Thyroid gland (tissue), 4 donors: ENCODE measurements around the gene RIPOR2. TPM values are rescaled to one million over a fixed set of nuclear protein-coding genes. Genes with fewer than 3 reads are reported as not detected.

ENCODE experiments used
- DNase-seq, 2 donors: peaks; one replicate each; pipeline ENCODE4 v3.0.0-alpha.2; 2019
- H3K27ac ChIP-seq, 3 donors: fragments of 200-600 bp; sonication (generic); 1 replicate in 2 of 3; 2 replicates in 1 of 3; pipeline ENCODE4 v1.5.1; 2016 to 2019; ENCODE audit warnings: mild to moderate bottlenecking in 1 of 3, moderate library complexity in 1 of 3
- H3K27me3 ChIP-seq: fragments of 200-600 bp; sonication (generic); one replicate; pipeline ENCODE4 v1.5.1; 2019
- H3K36me3 ChIP-seq, 2 donors: fragments of 200-600 bp; sonication (generic); one replicate each; pipeline ENCODE4 v1.5.1; 2016 to 2019
- H3K4me1 ChIP-seq, 2 donors: fragments of 200-600 bp; sonication (generic); one replicate each; pipeline ENCODE4 v1.5.1; 2017 to 2019
- H3K4me3 ChIP-seq, 3 donors: fragments of 200-600 bp; sonication (generic); replicated peaks in 1 of 3; 1 replicate in 2 of 3; 2 replicates in 1 of 3; pipeline ENCODE4 v1.5.1; 2016; ENCODE audit warnings: mild to moderate bottlenecking in 1 of 3
- H3K9me3 ChIP-seq: fragments of 200-600 bp; sonication (generic); one replicate; pipeline ENCODE4 v1.5.1; 2017
- POLR2A ChIP-seq, 2 donors: fragments of 450-650 bp; IDR thresholded peaks; one replicate each; pipeline ENCODE4 v1.6.1; 2017; ENCODE audit warnings: antibody characterized with exemption in 2 of 2, mild to moderate bottlenecking in 2 of 2, moderate library complexity in 1 of 2
- WGBS, 2 donors: methylation state at CpG; one replicate each; pipeline ENCODE4 v1.1.5; 2017; 5-methylcytosine and 5-hydroxymethylcytosine counted together
- intact Hi-C: fragments of 100-400 bp; cut with DNase I; formaldehyde crosslinking; loops from one replicate; pipeline ENCODE4 v1.15.1; 2023
- total RNA-seq, 4 donors: library from RNA; depleted of rRNA; stranded (reverse); fragments of >200 nt; gene quantifications; one replicate each; pipeline ENCODE4 v1.2.3, GENCODE V29; 2016
- TF ChIP-seq, protein P1 (sequence below), 6 experiments: fragments of 200-600 bp in 3 of 6; fragments of 450-650 bp in 3 of 6; sonication (generic) in 3 of 6; IDR thresholded peaks; one replicate each; pipeline ENCODE4 v1.5.1; 2016 to 2019; ENCODE audit warnings: antibody characterized with exemption in 6 of 6, mild to moderate bottlenecking in 2 of 6, inconsistent platforms in 1 of 6, moderate library complexity in 1 of 6

Gene RIPOR2
- total RNA-seq, 4 donors from 2014 or later: 3.1 to 13.0 (median 8.4) TPM

DNA sequence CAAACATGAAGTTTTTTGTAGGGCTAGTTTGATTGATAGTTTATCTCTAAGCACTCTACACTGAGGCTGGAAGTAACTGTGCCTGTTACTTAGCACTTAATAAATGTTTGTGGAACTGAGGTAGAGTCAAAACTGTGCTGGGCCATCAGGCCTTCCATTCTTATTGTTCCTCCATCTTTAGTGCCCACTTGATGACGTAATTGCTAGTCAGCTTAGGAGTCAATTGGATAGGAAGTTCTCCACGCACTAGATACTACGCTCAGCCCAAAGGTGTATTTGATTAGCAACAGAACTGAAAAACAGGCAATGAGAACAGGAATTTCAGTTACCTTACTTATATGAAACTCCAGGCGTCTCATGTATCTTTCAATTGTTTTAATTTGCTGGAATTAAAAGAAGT is 67.0 kb downstream of the RIPOR2 start:
- no peak for DNase-seq
- no peaks in the 10 kb centered on the region for H3K4me1 ChIP-seq
- H3K36me3 ChIP-seq: no peaks in the 10 kb centered on the region
- no peak for TF ChIP-seq POLR2A (IDR thresholded peaks at IDR 0.05)
- TF ChIP-seq, protein P1, sequence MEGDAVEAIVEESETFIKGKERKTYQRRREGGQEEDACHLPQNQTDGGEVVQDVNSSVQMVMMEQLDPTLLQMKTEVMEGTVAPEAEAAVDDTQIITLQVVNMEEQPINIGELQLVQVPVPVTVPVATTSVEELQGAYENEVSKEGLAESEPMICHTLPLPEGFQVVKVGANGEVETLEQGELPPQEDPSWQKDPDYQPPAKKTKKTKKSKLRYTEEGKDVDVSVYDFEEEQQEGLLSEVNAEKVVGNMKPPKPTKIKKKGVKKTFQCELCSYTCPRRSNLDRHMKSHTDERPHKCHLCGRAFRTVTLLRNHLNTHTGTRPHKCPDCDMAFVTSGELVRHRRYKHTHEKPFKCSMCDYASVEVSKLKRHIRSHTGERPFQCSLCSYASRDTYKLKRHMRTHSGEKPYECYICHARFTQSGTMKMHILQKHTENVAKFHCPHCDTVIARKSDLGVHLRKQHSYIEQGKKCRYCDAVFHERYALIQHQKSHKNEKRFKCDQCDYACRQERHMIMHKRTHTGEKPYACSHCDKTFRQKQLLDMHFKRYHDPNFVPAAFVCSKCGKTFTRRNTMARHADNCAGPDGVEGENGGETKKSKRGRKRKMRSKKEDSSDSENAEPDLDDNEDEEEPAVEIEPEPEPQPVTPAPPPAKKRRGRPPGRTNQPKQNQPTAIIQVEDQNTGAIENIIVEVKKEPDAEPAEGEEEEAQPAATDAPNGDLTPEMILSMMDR (IDR thresholded peaks at IDR 0.05): no peak
- 96 to 99% methylated on average over 4 of the region's 4 CpGs for WGBS, 2 donors
- no peak overlapping the region for H3K27ac ChIP-seq
- intact Hi-C loops: no loop called here
- no peaks in the 10 kb centered on the region for H3K9me3 ChIP-seq
- H3K4me3 ChIP-seq: no peak overlapping the region
- H3K27me3 ChIP-seq: no peaks in the 10 kb centered on the region

DNA sequence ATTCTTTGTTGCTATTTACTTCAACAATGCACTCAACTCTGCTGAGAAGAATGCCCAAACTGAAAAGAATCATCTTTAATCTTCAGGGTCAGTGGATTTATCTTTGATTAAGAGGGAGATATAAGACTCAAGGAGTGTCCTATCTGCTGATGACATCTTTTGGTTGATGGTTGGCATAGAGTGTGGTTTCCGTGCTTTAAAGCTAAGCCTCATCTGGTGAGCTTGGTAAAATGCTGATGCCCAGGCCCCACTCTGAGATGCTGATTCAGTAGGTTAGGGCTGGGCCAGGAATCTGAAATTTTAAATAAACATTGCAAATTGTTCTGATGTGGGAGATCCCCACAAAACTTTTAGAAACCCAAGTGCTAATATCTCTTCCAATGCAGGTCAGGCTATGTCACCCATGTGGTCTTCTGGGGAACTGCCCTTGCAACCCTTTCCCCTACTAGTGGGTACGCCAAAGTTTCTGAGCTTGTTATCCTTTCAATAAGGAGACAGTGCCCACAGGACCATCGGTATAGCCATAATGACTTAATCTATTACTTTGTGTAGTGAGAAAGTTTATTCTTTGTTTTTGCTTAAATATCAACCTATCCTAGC is 68.6 kb downstream of the RIPOR2 start:
- Histone ChIP-seq H3K4me1 (no peaks in the 10 kb centered on the region), H3K27me3 (no peaks in the 10 kb centered on the region), H3K9me3 (no peaks in the 10 kb centered on the region), H3K36me3 (no peaks in the 10 kb centered on the region), H3K4me3 (no peak overlapping the region), H3K27ac (no peak overlapping the region)
- intact Hi-C loops: no loop called here
- DNase-seq: no peak
- WGBS, 2 donors: 95 to 96% methylated on average over 3 of the region's 3 CpGs
- TF ChIP-seq, protein P1 (IDR thresholded peaks at IDR 0.05): no peak
- TF ChIP-seq POLR2A (IDR thresholded peaks at IDR 0.05): no peak

DNA sequence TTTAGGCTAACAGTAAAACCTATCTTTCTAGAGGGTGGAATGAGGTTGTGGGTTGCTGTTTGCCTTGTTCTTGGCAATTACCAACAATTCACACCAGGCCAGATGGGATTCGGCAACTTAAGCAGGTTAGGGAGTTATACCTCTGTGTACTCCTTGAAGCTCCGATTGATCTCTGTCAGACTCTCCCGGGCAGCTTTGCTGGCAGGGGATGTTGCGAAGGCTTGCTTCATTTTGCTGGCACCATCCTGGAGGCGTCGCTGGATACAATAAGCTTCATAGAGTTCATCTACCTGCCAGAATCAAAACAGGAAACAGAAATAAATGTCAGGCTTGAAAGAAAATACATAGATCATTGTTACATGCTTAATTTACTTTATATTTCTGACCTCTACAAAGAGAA is 70.6 kb downstream of the RIPOR2 start:
- Histone ChIP-seq H3K27me3 (no peaks in the 10 kb centered on the region), H3K9me3 (no peaks in the 10 kb centered on the region), H3K27ac (no peak overlapping the region), H3K4me3 (no peak overlapping the region), H3K36me3 (no peaks in the 10 kb centered on the region), H3K4me1 (no peaks in the 10 kb centered on the region)
- intact Hi-C loops: no loop called here
- TF ChIP-seq, protein P1 (IDR thresholded peaks at IDR 0.05): no peak
- TF ChIP-seq POLR2A (IDR thresholded peaks at IDR 0.05): no peak
- no peak for DNase-seq
- WGBS, 2 donors: 77 to 79% methylated on average over 6 of the region's 6 CpGs

DNA sequence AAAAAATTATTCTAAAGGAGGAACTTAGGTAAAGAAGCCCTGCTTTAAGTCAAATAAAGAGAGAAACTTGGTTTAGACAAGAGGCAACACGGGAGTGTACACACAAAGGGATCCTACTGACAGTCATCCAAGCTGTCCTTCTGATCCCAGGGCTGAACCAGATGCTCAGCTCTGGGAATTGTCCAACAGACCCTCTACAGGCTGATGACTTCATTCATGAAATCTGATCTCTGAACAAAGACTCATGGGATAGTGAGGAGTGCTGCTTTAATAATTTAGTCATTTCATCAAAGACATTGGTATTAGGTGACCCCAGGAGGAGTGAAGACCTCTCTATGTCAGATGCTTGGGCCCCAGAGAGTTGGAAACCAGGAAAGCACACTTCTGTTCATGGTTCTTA is 71.4 kb downstream of the RIPOR2 start:
- Histone ChIP-seq H3K36me3 (no peaks in the 10 kb centered on the region), H3K4me3 (no peak overlapping the region), H3K9me3 (no peaks in the 10 kb centered on the region), H3K4me1 (peaks cover 0 to 7% of the 10 kb centered on the region in 2 donors), H3K27me3 (no peaks in the 10 kb centered on the region), H3K27ac (no peak overlapping the region)
- TF ChIP-seq, protein P1 (IDR thresholded peaks at IDR 0.05): no peak
- TF ChIP-seq POLR2A (IDR thresholded peaks at IDR 0.05): no peak
- 90% methylated on average over 1 of the region's 1 CpG for WGBS, 2 donors
- intact Hi-C loops: no loop called here
- DNase-seq: no peak

DNA sequence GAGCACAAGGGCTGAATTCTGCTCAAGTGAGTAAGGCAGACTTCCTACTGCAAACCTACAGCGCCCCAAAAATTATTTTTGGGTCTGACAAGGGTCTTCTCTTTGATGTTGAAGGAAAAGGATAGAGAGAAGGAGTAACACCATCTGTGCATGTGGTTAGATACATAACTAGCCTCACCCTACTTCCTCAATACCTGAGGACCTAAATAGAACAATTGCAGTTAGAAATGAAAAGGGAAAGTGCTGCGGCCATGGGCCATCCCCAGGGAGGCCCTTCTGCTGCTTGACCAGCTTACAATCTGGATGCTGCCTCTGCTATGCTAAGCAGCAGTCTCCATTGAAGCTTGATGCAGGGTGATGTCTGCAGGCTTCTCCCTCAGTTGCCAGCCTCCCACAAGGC is 73.8 kb downstream of the RIPOR2 start:
- intact Hi-C loops: no loop called here
- Histone ChIP-seq H3K9me3 (no peaks in the 10 kb centered on the region), H3K4me1 (peaks cover 12 to 31% of the 10 kb centered on the region in 2 donors), H3K36me3 (no peaks in the 10 kb centered on the region), H3K4me3 (no peak overlapping the region), H3K27ac (no peak overlapping the region), H3K27me3 (no peaks in the 10 kb centered on the region)
- no peak for DNase-seq
- WGBS, 2 donors: 84 to 92% methylated on average over 2 of the region's 2 CpGs
- TF ChIP-seq, protein P1 (IDR thresholded peaks at IDR 0.05): no peak
- no peak for TF ChIP-seq POLR2A (IDR thresholded peaks at IDR 0.05)
